K562 (cell line): ENCODE data around the gene COQ10B. TPM values are rescaled to one million over a fixed set of nuclear protein-coding genes. Genes with fewer than 3 reads are reported as not detected.

Experiments
- BACH1 ChIP-seq: fragments of 200-800 bp; sonication (Bioruptor generic); IDR thresholded peaks from 2 replicates; pipeline ENCODE4 v1.6.1; 2016; ENCODE audit warnings: missing genetic modification characterization, missing compliant biosample characterization
- CEBPG ChIP-seq, 3 experiments: fragments of 200-800 bp in 1 of 3; sonication (Bioruptor generic) in 1 of 3; sonication (generic) in 1 of 3; formaldehyde crosslinking in 1 of 3; IDR thresholded peaks in 2 of 3; conservative IDR thresholded peaks in 1 of 3; 2 replicates each; pipeline versions ENCODE4 v1.6.1 to v1.8.0; 2016 to 2022; ENCODE audit warnings: missing compliant biosample characterization in 2 of 3, missing genetic modification characterization in 2 of 3, mild to moderate bottlenecking in 1 of 3, missing genetic modification reagents in 1 of 3
- CGGBP1 ChIP-seq: fragments of 250-450 bp; sonication (Bioruptor Pico); IDR thresholded peaks from 2 replicates; pipeline ENCODE4 v1.9.0; 2021; ENCODE audit warnings: mild to moderate bottlenecking
- CSDE1 ChIP-seq, 2 experiments: fragments of 450-650 bp; IDR thresholded peaks; 2 replicates each; pipeline ENCODE4 v1.6.1; 2016; ENCODE audit warnings: mild to moderate bottlenecking in 1 of 2
- DACH1 ChIP-seq: fragments of 450-650 bp; IDR thresholded peaks from 2 replicates; pipeline ENCODE4 v1.6.1; 2018; ENCODE audit not compliant: partially characterized antibody
- ETV1 ChIP-seq: fragments of 450-650 bp; conservative IDR thresholded peaks from 2 replicates; pipeline ENCODE4 v1.6.1; 2016; ENCODE audit warnings: missing genetic modification characterization, control low read depth, low read depth, missing compliant biosample characterization
- HNRNPH1 ChIP-seq: fragments of 200-400 bp; formaldehyde crosslinking; optimal IDR thresholded peaks from 2 replicates; pipeline ENCODE3; 2017; ENCODE audit warnings: low read depth, mild to moderate bottlenecking, low read length, moderate library complexity
- NFIX ChIP-seq: fragments of 250-450 bp; sonication (Bioruptor Pico); IDR thresholded peaks from 2 replicates; pipeline ENCODE4 v1.4.0; 2020; ENCODE audit warnings: low read depth, mild to moderate bottlenecking, moderate library complexity
- RNF219 ChIP-seq: fragments of 250-450 bp; sonication (Bioruptor Pico); IDR thresholded peaks from 2 replicates; pipeline ENCODE4 v1.5.0; 2022; ENCODE audit warnings: mild to moderate bottlenecking
- USF1 ChIP-seq: sonication (generic); formaldehyde crosslinking; IDR thresholded peaks from 2 replicates; pipeline ENCODE4 v1.9.0; 2022; ENCODE audit warnings: mild to moderate bottlenecking, missing genetic modification reagents
- ZNF395 ChIP-seq: fragments of 200-800 bp; sonication (Bioruptor generic); IDR thresholded peaks from 2 replicates; pipeline ENCODE4 v1.6.1; 2017; ENCODE audit warnings: missing genetic modification characterization, missing compliant biosample characterization
- polyA plus RNA-seq, 8 experiments: library from polyadenylated mRNA; depleted of rRNA in 4 of 8; stranded (reverse) in 5 of 8; unstranded in 3 of 8; fragments of >200 nt; fragmentation: Nextera tagmentation in 2 of 8; fragmentation: Illumina TruSeq in 1 of 8; extraction: Ambion mirVana in 2 of 8; extraction: Trizol in 1 of 8; gene quantifications; 2 replicates each; pipeline versions ENCODE4 v1.2.1 to v1.2.3, GENCODE V29; 2011 to 2014; ENCODE audit warnings: inconsistent platforms in 1 of 8, missing spikeins in 1 of 8
- total RNA-seq, 7 experiments: library from RNA; depleted of rRNA in 6 of 7; stranded (reverse); fragments of >200 nt in 6 of 7; fragmentation: Illumina TruSeq in 2 of 7; extraction: Trizol in 2 of 7; gene quantifications; 2 replicates each; pipeline versions ENCODE4 v1.2.1 to v1.2.3, GENCODE V29; 2011 to 2021; ENCODE audit warnings: low replicate concordance in 1 of 7
- TF ChIP-seq, protein P1 (sequence below): fragments of 150-350 bp; IDR thresholded peaks from 2 replicates; pipeline ENCODE4 v1.6.1; 2014; ENCODE audit warnings: low read depth, mild to moderate bottlenecking, low read length, borderline replicate concordance
- TF ChIP-seq, protein P2 (sequence below): fragments of 450-650 bp; conservative IDR thresholded peaks from 2 replicates; pipeline ENCODE4 v1.6.1; 2016; ENCODE audit warnings: missing genetic modification characterization, low read depth, mild to moderate bottlenecking, control low read depth, missing compliant biosample characterization
- TF ChIP-seq, protein P3 (sequence below): sonication (generic); formaldehyde crosslinking; IDR thresholded peaks from 2 replicates; pipeline ENCODE4 v1.5.0; 2020; ENCODE audit warnings: missing genetic modification reagents

The COQ10B gene
- total and polyA plus RNA-seq, 9 of the 15 experiments (the other 6 are each of a cell fraction or from before 2014, with no cell fraction given) = 3.1 to 13.1 (median 7.7) TPM

DNA sequence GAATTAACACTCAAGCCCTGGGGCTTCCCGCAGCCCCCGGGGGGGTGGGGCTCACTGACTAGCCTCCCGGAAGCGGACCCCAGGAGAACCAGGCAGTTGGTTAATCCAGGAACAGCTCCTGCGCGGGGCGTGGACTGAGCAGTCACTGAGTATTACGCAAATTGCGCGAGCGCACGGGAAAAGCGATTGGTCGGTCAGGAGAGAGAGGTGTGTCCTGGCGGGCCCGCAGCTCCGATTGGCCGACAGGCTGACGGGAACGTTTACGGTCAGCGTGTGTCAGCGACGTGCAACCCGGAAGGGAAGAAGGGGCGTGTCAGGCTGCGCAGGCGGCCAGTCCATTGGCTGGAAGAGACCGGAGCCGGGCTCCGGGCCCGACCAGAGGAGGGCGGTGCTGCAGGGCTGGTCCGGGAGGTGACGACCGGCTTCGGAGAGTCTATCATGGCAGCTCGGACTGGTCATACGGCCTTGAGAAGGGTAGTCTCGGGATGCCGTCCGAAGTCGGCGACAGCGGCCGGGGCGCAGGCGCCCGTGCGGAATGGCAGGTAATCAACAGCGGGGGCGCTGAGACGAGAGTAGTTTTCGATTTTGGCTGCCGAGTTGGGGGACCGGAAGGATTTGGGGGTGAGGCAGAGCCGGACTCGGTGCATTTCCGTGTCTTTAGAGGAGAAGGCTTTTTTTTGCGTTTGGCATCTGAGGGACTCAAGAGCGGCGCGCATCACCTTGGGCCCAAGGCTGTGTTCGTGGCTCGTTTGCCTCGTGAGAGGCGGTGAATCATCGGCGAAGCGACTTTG, at the start of gene COQ10B (continued):
- no peak for TF ChIP-seq BACH1 (tag)
- no peak for TF ChIP-seq NFIX (CRISPR knock-in tag)
- TF ChIP-seq CSDE1 (IDR thresholded peaks at IDR 0.05) = 0 out of 4 replicates have a peak, but pooled peaks of 1 of the 2 experiments have one; percentile 40
- TF ChIP-seq RNF219 (CRISPR knock-in tag) = no peak
- peak; percentile 76 for TF ChIP-seq ETV1 (tag)
- TF ChIP-seq USF1 (CRISPR knock-in tag) = no peak
- TF ChIP-seq CEBPG (CRISPR knock-in tag; IDR thresholded peaks at IDR 0.05) = peak; percentile 93
- TF ChIP-seq CEBPG (tag; conservative IDR thresholded peaks at IDR 0.05 in 1 of 2, IDR thresholded peaks at IDR 0.05 in 1 of 2) = peak; percentile 94 to 95
- TF ChIP-seq, protein P1, sequence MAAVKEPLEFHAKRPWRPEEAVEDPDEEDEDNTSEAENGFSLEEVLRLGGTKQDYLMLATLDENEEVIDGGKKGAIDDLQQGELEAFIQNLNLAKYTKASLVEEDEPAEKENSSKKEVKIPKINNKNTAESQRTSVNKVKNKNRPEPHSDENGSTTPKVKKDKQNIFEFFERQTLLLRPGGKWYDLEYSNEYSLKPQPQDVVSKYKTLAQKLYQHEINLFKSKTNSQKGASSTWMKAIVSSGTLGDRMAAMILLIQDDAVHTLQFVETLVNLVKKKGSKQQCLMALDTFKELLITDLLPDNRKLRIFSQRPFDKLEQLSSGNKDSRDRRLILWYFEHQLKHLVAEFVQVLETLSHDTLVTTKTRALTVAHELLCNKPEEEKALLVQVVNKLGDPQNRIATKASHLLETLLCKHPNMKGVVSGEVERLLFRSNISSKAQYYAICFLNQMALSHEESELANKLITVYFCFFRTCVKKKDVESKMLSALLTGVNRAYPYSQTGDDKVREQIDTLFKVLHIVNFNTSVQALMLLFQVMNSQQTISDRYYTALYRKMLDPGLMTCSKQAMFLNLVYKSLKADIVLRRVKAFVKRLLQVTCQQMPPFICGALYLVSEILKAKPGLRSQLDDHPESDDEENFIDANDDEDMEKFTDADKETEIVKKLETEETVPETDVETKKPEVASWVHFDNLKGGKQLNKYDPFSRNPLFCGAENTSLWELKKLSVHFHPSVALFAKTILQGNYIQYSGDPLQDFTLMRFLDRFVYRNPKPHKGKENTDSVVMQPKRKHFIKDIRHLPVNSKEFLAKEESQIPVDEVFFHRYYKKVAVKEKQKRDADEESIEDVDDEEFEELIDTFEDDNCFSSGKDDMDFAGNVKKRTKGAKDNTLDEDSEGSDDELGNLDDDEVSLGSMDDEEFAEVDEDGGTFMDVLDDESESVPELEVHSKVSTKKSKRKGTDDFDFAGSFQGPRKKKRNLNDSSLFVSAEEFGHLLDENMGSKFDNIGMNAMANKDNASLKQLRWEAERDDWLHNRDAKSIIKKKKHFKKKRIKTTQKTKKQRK = no peak
- TF ChIP-seq, protein P2, sequence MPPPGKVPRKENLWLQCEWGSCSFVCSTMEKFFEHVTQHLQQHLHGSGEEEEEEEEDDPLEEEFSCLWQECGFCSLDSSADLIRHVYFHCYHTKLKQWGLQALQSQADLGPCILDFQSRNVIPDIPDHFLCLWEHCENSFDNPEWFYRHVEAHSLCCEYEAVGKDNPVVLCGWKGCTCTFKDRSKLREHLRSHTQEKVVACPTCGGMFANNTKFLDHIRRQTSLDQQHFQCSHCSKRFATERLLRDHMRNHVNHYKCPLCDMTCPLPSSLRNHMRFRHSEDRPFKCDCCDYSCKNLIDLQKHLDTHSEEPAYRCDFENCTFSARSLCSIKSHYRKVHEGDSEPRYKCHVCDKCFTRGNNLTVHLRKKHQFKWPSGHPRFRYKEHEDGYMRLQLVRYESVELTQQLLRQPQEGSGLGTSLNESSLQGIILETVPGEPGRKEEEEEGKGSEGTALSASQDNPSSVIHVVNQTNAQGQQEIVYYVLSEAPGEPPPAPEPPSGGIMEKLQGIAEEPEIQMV = peak; percentile 89
- no peak for TF ChIP-seq CGGBP1 (CRISPR knock-in tag)
- TF ChIP-seq DACH1 = no peak
- TF ChIP-seq, protein P3, sequence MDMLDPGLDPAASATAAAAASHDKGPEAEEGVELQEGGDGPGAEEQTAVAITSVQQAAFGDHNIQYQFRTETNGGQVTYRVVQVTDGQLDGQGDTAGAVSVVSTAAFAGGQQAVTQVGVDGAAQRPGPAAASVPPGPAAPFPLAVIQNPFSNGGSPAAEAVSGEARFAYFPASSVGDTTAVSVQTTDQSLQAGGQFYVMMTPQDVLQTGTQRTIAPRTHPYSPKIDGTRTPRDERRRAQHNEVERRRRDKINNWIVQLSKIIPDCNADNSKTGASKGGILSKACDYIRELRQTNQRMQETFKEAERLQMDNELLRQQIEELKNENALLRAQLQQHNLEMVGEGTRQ (CRISPR knock-in tag) = no peak
- peak; percentile 80; the same call in 1 of the 2 replicates for TF ChIP-seq ZNF395 (CRISPR knock-in tag)
- TF ChIP-seq HNRNPH1 = no peak
